ENCODE data around the gene DNASE1L1. TPM values are rescaled to one million over a fixed set of nuclear protein-coding genes. Genes with fewer than 3 reads are reported as not detected.
A peak's percentile ranks its signal among the peaks of the same experiment; 100 is the strongest.

DNASE1L1 gene
- total RNA-seq, 1 donor from 2014 or later: 9.3 TPM

GRCh38 chrX:154411981-154412340 is 2.9 kb upstream of the DNASE1L1 start:
- H3K4me1 Mint-ChIP-seq: peaks cover 13% of the 10 kb centered on the region
- H3K27me3 Mint-ChIP-seq (ENCODE audit: low read depth): no peaks in the 10 kb centered on the region
- peak overlapping the region; percentile 79 for H3K4me3 Mint-ChIP-seq
- H3K36me3 Mint-ChIP-seq (ENCODE audit: low read depth): peaks cover 10% of the 10 kb centered on the region
- no peaks in the 10 kb centered on the region for H3K9me3 Mint-ChIP-seq
- peak; percentile 32 for DNase-seq (ENCODE audit: low read depth, low spot score)
- no peak for TF ChIP-seq CTCF (conservative IDR thresholded peaks at IDR 0.05)
- no peak overlapping the region for H3K27ac Mint-ChIP-seq (ENCODE audit: unreplicated experiment)

- DNase-seq (ENCODE audit: low read depth, low spot score): no peak
- Mint-ChIP-seq H3K27me3 (ENCODE audit: low read depth) (no peaks in the 10 kb centered on the region), H3K9me3 (peaks cover 2% of the 10 kb centered on the region), H3K27ac (ENCODE audit: unreplicated experiment) (no peak overlapping the region), H3K36me3 (ENCODE audit: low read depth) (peaks cover 8% of the 10 kb centered on the region), H3K4me1 (peaks cover 13% of the 10 kb centered on the region), H3K4me3 (peak overlapping the region; percentile 34)
- TF ChIP-seq CTCF (conservative IDR thresholded peaks at IDR 0.05): no peak
Measured at GRCh38 chrX:154408659-154409221, 314 bp downstream of the DNASE1L1 start.

- Mint-ChIP-seq H3K4me1 (peaks cover 10% of the 10 kb centered on the region), H3K27ac (ENCODE audit: unreplicated experiment) (no peak overlapping the region), H3K9me3 (peaks cover 2% of the 10 kb centered on the region), H3K4me3 (no peak overlapping the region), H3K36me3 (ENCODE audit: low read depth) (peaks cover 10% of the 10 kb centered on the region), H3K27me3 (ENCODE audit: low read depth) (peaks cover 8% of the 10 kb centered on the region)
- no peak for DNase-seq (ENCODE audit: low read depth, low spot score)
- TF ChIP-seq CTCF (conservative IDR thresholded peaks at IDR 0.05): no peak
Measured at GRCh38 chrX:154404625-154405192, 4.3 kb downstream of the DNASE1L1 start.

GRCh38 chrX:154403858-154404257 is 5.2 kb downstream of the DNASE1L1 start:
- no peak for DNase-seq (ENCODE audit: low read depth, low spot score)
- H3K27me3 Mint-ChIP-seq (ENCODE audit: low read depth): peaks cover 15% of the 10 kb centered on the region
- peak overlapping the region; percentile 70 for H3K4me3 Mint-ChIP-seq
- H3K36me3 Mint-ChIP-seq (ENCODE audit: low read depth): peaks cover 16% of the 10 kb centered on the region
- peaks cover 16% of the 10 kb centered on the region for H3K4me1 Mint-ChIP-seq
- TF ChIP-seq CTCF (conservative IDR thresholded peaks at IDR 0.05): no peak
- peaks cover 2% of the 10 kb centered on the region for H3K9me3 Mint-ChIP-seq
- no peak overlapping the region for H3K27ac Mint-ChIP-seq (ENCODE audit: unreplicated experiment)

GRCh38 chrX:154403192-154403591 is 5.9 kb downstream of the DNASE1L1 start:
- DNase-seq (ENCODE audit: low read depth, low spot score): no peak
- no peak overlapping the region for H3K27ac Mint-ChIP-seq (ENCODE audit: unreplicated experiment)
- H3K36me3 Mint-ChIP-seq (ENCODE audit: low read depth): peaks cover 20% of the 10 kb centered on the region
- peaks cover 15% of the 10 kb centered on the region for H3K4me1 Mint-ChIP-seq
- H3K4me3 Mint-ChIP-seq: peak overlapping the region; percentile 70
- no peak for TF ChIP-seq CTCF (conservative IDR thresholded peaks at IDR 0.05)
- H3K9me3 Mint-ChIP-seq: peaks cover 3% of the 10 kb centered on the region
- peaks cover 20% of the 10 kb centered on the region for H3K27me3 Mint-ChIP-seq (ENCODE audit: low read depth)

Data from neural crest cell (in vitro differentiated cells).